ENCODE data around the gene PRXL2B. TPM values are rescaled to one million over a fixed set of nuclear protein-coding genes. Genes with fewer than 3 reads are reported as not detected.

Gene PRXL2B
- total and polyA plus RNA-seq, 4 donors = 4.6 to 10.2 (median 8.1) TPM

- TF ChIP-seq FOXA2 (IDR thresholded peaks at IDR 0.05) = no peak
- TF ChIP-seq FOXA1 (IDR thresholded peaks at IDR 0.05) = no peak
- TF ChIP-seq GABPA (IDR thresholded peaks at IDR 0.05 in 1 of 2, conservative IDR thresholded peaks at IDR 0.05 in 1 of 2) = no peak
- TF ChIP-seq NR2F2 (IDR thresholded peaks at IDR 0.05) = no peak
- TF ChIP-seq TAF1 (conservative IDR thresholded peaks at IDR 0.05) = no peak
- TF ChIP-seq HNF4G (IDR thresholded peaks at IDR 0.05) = no peak
- TF ChIP-seq, protein P1, sequence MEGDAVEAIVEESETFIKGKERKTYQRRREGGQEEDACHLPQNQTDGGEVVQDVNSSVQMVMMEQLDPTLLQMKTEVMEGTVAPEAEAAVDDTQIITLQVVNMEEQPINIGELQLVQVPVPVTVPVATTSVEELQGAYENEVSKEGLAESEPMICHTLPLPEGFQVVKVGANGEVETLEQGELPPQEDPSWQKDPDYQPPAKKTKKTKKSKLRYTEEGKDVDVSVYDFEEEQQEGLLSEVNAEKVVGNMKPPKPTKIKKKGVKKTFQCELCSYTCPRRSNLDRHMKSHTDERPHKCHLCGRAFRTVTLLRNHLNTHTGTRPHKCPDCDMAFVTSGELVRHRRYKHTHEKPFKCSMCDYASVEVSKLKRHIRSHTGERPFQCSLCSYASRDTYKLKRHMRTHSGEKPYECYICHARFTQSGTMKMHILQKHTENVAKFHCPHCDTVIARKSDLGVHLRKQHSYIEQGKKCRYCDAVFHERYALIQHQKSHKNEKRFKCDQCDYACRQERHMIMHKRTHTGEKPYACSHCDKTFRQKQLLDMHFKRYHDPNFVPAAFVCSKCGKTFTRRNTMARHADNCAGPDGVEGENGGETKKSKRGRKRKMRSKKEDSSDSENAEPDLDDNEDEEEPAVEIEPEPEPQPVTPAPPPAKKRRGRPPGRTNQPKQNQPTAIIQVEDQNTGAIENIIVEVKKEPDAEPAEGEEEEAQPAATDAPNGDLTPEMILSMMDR (IDR thresholded peaks at IDR 0.05; ENCODE audit: low read depth, low read length, missing input control) = no peak
Measured at GRCh38 chr1:2594641-2595131, 8.1 kb downstream of the PRXL2B start (continued).

GRCh38 chr1:2595261-2595811 is 8.8 kb downstream of the PRXL2B start:
- no peaks in the 10 kb centered on the region for H3K27me3 ChIP-seq (ENCODE audit: control insufficient read depth in 4 of 4, insufficient read depth in 4 of 4, low read length in 3 of 4)
- 68% methylated on average over 19 of the region's 19 CpGs for WGBS
- no peak overlapping the region for H3K4me3 ChIP-seq (ENCODE audit: low read depth in 1 of 3, low read length in 3 of 3)
- no peaks in the 10 kb centered on the region for H3K36me3 ChIP-seq (ENCODE audit: control insufficient read depth in 4 of 4, insufficient read depth in 3 of 4, low read depth in 1 of 4, low read length in 3 of 4)
- H3K4me1 ChIP-seq (ENCODE audit: control insufficient read depth in 4 of 4, insufficient read depth in 4 of 4, low read length in 3 of 4) = no peaks in the 10 kb centered on the region
- H3K9ac ChIP-seq (ENCODE audit: low read depth in 1 of 2, low read length in 2 of 2) = no peak overlapping the region
- TF ChIP-seq HNF4G (IDR thresholded peaks at IDR 0.05) (no peak), TAF1 (conservative IDR thresholded peaks at IDR 0.05) (no peak), GABPA (IDR thresholded peaks at IDR 0.05 in 1 of 2, conservative IDR thresholded peaks at IDR 0.05 in 1 of 2) (no peak), EGR1 (IDR thresholded peaks at IDR 0.05; ENCODE audit: low read depth in 2 of 2) (no peak), JUND (IDR thresholded peaks at IDR 0.05) (no peak), ZBTB33 (IDR thresholded peaks at IDR 0.05) (no peak), SP1 (IDR thresholded peaks at IDR 0.05) (no peak), RAD21 (IDR thresholded peaks at IDR 0.05) (no peak), ATF3 (IDR thresholded peaks at IDR 0.05) (no peak), FOXA1 (IDR thresholded peaks at IDR 0.05) (no peak), RXRA (IDR thresholded peaks at IDR 0.05) (no peak), YY1 (IDR thresholded peaks at IDR 0.05) (no peak), NR2F2 (IDR thresholded peaks at IDR 0.05) (no peak), FOXA2 (IDR thresholded peaks at IDR 0.05) (no peak), HNF4A (conservative IDR thresholded peaks at IDR 0.05) (no peak)
- TF ChIP-seq, protein P2, sequence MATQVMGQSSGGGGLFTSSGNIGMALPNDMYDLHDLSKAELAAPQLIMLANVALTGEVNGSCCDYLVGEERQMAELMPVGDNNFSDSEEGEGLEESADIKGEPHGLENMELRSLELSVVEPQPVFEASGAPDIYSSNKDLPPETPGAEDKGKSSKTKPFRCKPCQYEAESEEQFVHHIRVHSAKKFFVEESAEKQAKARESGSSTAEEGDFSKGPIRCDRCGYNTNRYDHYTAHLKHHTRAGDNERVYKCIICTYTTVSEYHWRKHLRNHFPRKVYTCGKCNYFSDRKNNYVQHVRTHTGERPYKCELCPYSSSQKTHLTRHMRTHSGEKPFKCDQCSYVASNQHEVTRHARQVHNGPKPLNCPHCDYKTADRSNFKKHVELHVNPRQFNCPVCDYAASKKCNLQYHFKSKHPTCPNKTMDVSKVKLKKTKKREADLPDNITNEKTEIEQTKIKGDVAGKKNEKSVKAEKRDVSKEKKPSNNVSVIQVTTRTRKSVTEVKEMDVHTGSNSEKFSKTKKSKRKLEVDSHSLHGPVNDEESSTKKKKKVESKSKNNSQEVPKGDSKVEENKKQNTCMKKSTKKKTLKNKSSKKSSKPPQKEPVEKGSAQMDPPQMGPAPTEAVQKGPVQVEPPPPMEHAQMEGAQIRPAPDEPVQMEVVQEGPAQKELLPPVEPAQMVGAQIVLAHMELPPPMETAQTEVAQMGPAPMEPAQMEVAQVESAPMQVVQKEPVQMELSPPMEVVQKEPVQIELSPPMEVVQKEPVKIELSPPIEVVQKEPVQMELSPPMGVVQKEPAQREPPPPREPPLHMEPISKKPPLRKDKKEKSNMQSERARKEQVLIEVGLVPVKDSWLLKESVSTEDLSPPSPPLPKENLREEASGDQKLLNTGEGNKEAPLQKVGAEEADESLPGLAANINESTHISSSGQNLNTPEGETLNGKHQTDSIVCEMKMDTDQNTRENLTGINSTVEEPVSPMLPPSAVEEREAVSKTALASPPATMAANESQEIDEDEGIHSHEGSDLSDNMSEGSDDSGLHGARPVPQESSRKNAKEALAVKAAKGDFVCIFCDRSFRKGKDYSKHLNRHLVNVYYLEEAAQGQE (IDR thresholded peaks at IDR 0.05) = no peak
- TF ChIP-seq, protein P1 (IDR thresholded peaks at IDR 0.05; ENCODE audit: low read depth, low read length, missing input control) = no peak
- TF ChIP-seq, protein P3, sequence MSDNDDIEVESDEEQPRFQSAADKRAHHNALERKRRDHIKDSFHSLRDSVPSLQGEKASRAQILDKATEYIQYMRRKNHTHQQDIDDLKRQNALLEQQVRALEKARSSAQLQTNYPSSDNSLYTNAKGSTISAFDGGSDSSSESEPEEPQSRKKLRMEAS (IDR thresholded peaks at IDR 0.05) = no peak
- no peak overlapping the region for H3K27ac ChIP-seq (ENCODE audit: low read depth in 1 of 2, low read length in 2 of 2)
- H3K9me3 ChIP-seq (ENCODE audit: control insufficient read depth in 4 of 4, low read length in 3 of 4) = no peaks in the 10 kb centered on the region
- DNase-seq (ENCODE audit: low spot score) = no peak
